Measurements from ENCODE around the gene PSMB7. TPM values are rescaled to one million over a fixed set of nuclear protein-coding genes. Genes with fewer than 3 reads are reported as not detected.

Gene PSMB7
- total RNA-seq, 1 experiment from 2014 or later: 447 TPM

GRCh38 chr9:124357721-124358361, 57.4 kb downstream of the PSMB7 start:
- no peak for DNase-seq (ENCODE audit: low spot score)

DNA sequence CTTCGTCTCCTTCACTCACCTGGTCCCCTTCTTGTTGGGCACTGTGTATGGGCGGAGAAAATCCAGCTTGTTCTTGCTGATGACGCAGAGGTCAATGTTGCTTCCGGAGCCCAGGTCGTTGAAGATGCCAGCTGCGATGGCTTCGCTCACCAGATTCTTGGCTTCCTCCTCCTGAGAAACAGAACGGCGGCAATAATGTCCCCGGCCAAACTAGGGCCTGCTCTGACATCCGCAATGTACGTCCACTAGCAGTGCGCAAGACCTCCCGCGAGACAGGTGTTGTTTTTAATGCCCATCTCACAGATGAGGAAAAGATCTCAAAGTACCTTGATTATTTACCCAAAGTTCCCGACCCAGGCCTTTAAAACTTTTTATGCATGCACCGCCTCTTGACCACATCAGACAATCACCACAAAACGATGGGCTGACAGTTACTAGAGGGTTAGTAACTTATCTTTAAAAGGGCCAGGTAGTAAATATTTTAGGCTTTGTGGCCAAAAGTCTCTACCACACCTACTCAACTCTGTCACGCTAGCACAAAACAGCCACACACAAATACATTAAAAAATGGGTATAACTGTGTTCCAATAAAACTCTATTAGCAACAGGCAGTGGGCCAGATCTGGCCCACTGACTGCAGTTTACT, 58.4 kb downstream of the PSMB7 start:
- no peak for DNase-seq (ENCODE audit: low spot score)

- no peak for DNase-seq (ENCODE audit: low spot score)
Observed at GRCh38 chr9:124355941-124356744, 59.1 kb downstream of the PSMB7 start.

DNA sequence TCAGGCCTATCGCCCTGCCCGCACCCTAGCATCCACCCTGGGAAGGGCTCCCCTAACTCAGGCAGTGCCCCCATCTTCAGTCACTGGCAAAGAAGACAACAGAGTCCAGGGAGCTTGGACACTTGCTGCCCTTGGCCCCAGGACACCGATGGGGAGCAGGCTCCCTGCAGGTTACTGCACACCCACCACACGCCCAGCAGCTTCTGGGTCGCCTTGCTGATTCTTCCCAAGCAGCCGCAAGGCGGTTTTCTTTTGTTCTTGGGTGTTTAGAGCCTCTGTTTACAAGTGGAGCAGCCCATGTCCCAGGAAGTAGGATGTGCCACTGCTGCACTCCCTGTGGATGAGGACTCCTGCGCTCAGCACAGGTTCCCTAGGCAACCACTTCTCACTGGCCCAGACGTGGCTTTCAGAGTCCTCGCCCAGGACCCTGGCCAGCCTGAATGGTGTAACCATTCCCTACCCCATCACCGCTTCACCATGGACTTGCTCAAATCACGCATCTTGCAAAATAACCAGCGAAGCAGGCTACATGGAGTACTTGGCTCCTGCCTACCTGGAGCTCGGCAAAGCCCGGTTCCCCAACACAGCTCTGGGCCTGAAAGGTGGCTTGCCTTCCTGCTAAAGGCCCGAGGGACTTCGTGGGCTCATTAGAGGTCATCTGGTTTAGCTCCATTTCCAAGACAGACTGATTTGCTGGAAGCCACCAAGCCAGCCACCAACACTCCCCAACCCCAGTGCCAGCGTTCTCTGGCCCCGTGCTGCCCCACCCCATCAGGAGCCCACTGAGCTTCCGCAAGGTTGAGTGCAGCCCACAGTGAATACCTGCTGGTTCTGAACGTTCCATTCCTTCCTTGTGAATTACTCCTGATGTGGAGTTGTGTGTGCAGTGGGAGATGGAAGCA, 60.0 kb downstream of the PSMB7 start:
- DNase-seq (ENCODE audit: low spot score): no peak

DNA sequence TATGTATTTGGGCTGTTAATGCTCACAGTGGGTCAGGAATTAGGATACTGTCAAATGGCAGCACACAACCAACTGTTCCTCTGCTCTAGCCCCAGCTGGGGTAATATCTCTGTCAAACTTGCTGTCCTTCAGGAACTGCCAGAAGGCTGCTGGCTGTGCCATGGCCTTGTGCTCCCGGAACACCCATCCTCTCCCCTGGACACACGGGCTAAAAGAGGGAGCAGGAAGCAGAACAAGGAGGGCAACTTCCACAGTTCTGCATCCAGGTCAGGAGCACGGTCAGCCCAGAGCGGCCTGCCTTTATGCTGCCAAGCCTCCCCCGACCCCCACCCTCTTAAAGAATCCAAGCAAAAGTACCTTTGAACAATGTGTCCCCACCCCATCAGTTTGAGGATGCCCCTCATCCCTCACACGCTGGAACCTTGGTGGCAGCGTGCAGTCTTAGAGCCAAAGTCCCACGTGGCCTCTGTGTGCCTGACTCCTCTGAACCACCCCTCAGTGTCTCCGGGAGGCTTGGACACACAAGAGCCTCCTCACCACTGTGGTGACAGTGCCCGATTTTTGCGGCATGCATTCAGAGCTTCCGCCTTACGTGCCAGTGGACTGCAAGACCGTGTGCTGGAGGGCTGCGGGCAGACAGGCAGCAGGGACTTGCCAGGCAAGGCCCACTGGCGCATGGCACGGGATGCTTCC, 60.8 kb downstream of the PSMB7 start:
- DNase-seq (ENCODE audit: low spot score): no peak

DNA sequence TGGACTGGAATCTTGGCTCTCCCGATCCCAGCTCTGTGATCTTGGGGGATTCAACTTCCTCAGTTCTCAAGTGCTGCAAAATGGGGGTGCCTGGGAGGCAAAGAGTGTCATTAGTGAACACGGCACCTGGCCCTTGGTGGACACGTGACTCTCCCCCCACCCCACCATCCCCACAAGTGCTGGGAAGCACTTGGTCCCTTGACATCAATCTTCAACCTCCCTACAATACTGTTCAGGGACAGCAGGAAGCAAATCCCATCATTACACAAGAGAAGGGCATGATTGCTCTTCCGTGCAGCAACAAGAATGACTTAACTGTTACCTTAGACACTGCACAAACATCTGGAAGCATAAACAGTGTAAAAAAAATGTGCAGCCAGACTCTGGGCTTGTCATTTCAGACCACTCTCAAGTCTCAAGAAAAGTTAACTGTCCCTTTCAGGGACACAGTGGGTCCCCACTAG, 61.4 kb downstream of the PSMB7 start:
- DNase-seq (ENCODE audit: low spot score): no peak

DNA sequence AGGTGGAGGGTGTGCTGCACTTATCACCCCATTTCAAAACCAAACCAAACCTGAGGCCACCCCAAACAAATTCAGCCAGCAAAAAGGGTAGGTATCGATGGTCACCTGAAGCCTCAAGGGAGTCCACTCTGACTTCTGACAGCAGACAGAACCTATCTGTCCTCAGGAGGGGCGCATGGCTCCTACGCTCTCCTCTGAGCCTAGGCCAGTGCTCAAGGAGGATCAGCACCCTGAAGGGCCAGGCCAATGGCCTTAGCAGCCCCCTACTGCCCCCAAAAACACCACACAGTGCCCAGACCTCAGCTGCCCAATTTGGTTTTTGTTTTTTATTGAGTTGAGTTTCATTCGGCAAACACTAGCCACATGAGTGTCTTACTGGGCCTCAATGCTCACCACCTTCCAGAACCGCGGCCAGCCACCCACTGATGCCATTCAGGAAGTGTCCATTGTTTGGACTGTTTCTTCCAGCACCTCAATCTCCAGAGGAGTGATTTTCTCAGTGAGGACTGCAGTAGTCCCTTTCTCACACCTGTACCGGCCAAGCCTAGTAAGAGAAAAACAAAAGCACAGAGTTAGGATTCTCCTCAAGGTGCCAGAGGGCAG, 62.0 kb downstream of the PSMB7 start:
- no peak for DNase-seq (ENCODE audit: low spot score)

GRCh38 chr9:124352616-124353015, 62.6 kb downstream of the PSMB7 start:
- DNase-seq (ENCODE audit: low spot score): no peak

DNA sequence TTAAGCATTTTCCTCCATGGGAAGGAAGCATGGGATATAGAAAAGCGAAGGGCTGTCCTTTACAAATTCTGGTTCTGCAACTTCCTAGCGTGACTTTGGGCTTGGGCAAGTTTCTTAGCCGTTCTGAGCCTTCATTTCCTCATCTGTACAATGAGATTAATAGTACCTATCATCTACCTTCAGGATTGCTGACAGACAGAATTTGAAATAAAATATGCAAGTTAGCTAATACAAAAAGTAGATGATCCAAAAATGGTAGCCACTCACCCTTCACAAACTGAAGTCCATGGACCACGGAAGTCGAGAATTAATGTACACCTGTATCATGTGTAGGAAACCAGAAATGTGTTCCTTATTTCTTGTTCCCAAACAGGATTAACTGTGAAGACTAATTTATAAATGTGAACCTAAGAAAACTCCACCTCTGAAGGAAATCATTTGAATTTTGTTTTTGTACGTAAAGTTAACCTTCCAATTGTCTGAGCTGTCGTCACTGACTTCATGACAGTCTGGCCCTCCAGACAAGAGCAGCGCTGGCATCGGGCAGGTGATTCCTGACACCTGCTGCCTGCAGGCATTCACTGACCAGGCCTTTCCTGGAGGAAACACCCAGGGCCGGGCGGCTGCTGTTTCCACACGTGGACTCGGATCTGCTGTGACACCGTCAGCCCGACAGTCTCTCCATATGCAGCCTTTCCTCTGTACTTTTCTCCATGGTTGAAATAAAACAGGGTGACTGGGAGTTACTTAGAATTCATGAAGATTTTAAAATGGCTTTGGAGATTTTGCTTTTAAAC, 63.4 kb downstream of the PSMB7 start:
- no peak for DNase-seq (ENCODE audit: low spot score)

DNA sequence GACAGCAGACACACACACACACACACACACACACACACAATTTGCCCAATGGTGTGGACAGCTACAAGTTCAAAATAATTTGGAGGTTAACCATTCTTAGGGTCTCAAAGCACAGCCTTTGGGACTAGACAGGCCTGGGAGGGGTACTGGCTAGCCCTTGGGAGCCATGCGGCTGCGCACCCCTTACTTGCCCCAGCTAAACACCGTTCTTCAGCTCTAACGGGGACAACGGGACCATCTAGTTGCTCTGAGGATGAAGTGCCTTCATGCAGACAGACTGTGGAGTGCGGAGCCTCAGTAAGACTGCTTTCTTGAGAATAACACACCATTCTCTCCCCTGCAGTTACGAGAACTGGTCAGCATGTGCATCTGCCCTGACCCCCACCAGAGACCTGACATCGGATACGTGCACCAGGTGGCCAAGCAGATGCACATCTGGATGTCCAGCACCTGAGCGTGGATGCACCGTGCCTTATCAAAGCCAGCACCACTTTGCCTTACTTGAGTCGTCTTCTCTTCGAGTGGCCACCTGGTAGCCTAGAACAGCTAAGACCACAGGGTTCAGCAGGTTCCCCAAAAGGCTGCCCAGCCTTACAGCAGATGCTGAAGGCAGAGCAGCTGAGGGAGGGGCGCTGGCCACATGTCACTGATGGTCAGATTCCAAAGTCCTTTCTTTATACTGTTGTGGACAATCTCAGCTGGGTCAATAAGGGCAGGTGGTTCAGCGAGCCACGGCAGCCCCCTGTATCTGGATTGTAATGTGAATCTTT, 64.6 kb downstream of the PSMB7 start:
- DNase-seq (ENCODE audit: low spot score): no peak

DNA sequence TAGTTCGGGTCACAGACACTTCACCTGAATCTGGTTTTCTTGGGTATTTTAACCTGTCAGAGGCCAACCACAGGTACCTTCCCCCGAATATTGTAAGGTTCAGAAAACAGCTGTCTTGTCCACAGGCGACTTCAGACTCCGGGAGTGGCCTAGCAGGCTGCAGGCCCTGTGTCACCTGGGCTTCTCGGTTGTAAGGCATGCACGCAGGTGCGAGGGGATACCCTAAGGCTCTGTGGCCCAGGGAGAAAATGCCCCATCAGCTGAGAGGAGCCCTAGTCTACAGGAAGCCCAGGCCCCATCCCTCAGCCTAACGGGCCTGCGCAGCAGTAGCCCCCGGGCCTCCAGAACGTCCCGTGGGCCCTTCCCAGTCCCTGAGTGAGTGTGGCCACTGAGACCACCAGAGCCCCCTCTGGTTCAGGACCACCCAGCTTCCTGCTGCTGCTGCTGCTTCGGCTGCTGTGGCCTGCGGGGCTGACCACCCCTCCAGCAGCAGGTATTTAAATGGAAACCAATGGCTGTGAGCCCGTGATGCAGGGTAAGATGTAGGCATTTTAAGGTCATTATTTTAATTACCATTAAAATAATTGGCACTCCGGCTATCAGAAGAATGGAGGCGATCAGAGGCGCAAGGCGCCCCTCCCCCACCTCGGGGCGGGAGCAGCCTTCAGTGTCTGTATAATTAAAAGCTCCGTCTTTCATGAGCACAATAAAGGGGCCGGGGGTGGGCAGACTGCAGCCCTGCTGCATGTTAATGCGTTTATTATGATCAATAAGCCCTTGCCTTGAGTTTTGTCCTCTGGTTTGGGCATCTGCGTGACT, 65.4 kb downstream of the PSMB7 start:
- no peak for DNase-seq (ENCODE audit: low spot score)

DNA sequence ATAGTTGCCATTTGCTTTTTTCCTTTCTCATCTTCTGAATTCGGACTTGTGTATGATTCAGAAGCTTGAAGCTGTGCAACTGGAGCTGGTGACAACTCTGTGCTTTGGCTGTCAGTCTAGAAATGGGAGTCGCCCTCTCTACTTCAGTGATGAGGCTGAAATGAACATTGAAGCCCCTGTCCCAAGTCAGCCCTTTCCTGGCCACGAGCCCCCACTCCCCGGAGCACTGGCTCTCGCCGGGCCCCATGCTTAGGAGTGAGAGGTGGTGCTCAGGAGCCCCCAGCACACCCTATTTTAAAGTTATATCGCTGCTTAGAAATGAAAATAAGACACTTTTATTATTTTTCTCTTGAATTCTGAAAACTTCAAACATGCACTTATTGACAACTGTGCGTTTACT, 66.0 kb downstream of the PSMB7 start:
- DNase-seq (ENCODE audit: low spot score): no peak

GRCh38 chr9:124348831-124349230, 66.4 kb downstream of the PSMB7 start:
- no peak for DNase-seq (ENCODE audit: low spot score)

GRCh38 chr9:124348363-124348762, 66.9 kb downstream of the PSMB7 start:
- DNase-seq (ENCODE audit: low spot score): no peak

DNA sequence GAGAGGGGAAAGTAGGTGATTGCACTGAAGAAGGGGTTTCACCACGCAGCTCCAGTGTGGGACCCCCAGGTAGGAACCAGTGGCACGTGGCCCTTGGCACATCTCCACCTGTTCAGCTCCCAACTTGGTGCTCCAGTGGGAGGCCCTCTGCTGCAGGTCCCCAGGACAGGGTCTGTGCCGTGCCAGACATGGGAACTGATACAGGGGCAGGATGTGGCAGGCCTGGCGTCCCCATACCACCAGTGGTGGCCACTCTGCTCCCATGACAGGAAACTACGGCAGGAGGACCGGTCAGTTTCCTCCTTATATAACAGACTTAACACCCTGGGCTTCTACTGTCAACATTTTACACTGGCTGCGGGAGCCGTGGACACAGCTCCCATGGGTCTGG, 67.3 kb downstream of the PSMB7 start:
- DNase-seq (ENCODE audit: low spot score): no peak

DNA sequence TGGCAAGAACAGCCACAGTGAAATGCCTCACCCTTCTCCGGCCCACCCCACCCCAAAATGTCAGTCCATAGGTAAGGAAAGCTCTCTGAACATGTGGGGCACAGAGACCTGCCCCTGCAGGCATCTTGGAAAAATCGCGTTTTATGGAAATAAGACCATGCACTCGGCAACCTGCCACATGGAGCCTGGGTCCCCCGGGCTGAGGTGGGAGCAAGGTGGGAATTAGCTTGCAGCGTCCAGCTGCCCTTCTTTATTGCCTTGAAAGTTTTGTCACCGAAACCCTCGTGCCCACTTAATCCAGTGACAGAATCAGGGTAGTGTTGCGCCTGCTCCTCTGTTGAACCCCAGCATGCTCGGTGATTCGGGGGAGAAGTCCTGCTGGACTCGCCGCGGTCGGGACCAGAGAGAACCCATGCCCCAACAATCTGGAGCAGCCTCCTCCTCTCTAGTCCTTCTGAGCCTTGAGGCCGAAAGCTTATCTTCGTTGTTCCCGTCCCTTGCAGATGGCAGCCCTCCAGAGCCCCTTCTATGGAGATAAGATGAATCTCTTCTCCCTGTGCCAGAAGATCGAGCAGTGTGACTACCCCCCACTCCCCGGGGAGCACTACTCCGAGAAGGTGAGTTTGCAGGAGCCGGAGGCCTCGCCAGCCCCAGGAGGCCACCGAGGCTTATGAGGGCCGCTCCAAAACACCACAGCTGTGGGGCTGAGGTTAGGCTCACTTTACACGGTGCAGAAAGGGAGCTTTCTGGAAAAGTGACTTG, 67.9 kb downstream of the PSMB7 start:
- DNase-seq (ENCODE audit: low spot score): no peak

GRCh38 chr9:124346347-124347163, 68.7 kb downstream of the PSMB7 start:
- DNase-seq (ENCODE audit: low spot score): no peak
